ENCODE results near the gene CMKLR1. TPM values are rescaled to one million over a fixed set of nuclear protein-coding genes. Genes with fewer than 3 reads are reported as not detected.

The CMKLR1 gene
- total and polyA plus RNA-seq, 9 of the 15 experiments (the other 6 are each of a cell fraction or from before 2014, with no cell fraction given) = 0.11 to 1.4 (median 0.20) TPM

DNA sequence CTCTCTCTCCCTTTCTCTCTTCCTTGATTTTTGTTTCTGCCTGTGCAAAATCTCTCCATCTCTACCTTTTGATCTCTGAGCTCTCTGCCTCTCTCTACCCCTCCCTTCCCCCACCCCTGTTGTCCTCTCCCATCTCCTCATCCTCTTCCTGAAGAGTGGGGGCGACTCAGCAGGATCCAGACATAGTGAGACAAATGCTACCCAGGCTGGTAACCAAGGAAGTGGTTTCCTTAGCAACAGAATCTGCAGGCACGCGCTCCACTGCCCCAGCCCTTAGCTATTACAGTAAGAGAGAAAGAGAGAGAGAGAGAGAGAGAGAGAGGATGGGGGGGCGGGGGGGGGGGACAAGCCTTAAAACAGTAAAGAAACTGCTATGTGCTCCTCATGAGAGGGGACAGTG, 85.6 kb downstream of the CMKLR1 start (continued):
- TF ChIP-seq, protein P1, sequence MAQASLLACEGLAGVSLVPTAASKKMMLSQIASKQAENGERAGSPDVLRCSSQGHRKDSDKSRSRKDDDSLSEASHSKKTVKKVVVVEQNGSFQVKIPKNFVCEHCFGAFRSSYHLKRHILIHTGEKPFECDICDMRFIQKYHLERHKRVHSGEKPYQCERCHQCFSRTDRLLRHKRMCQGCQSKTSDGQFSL (CRISPR knock-in tag; IDR thresholded peaks at IDR 0.05) = no peak
- TF ChIP-seq, protein P1 (tag; IDR thresholded peaks at IDR 0.05) = 0 out of 4 replicates have a peak, but pooled peaks of 1 of the 2 experiments have one; percentile 38

DNA sequence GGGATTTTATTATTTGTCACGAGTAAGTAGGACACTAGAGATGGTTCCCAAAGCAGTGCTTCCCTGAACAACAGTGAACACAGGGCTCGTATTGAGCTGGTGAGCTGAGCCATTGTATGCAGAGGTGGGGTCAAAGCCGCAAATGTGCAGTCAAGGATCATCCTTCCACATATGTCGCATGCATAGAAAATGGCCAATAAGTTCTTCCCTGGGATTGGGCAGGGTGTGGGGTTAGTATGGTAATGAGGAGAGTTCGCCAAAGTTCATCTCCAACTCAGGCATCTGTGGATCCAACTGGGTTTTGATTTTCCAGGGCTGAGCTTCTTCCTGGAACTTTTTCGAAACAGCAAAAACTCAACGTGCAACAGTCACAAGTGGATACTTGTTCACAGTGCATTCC, 86.6 kb downstream of the CMKLR1 start:
- H3K9me3 ChIP-seq (replicated peaks; ENCODE audit: control insufficient read depth, insufficient read depth, low read depth, low read length) = no peaks in the 10 kb centered on the region
- WGBS (ENCODE audit: insufficient coverage, low coverage, missing lambda C conversion rate) = under 1% methylated on average over 7 of the region's 7 CpGs
- H3K4me3 ChIP-seq = no peak overlapping the region
- no peak overlapping the region for H3K9ac ChIP-seq (ENCODE audit: insufficient read depth in 1 of 2, low read depth in 2 of 2, low read length in 2 of 2)
- H3K79me2 ChIP-seq (ENCODE audit: control insufficient read depth, insufficient read depth, low read length) = no peaks in the 10 kb centered on the region
- no peak for FAIRE-seq
- no peaks in the 10 kb centered on the region for H3K4me1 ChIP-seq (replicated peaks in 1 of 2; ENCODE audit: control insufficient read depth in 2 of 2, insufficient read depth in 2 of 2, low read length in 2 of 2)
- H3K4me2 ChIP-seq (ENCODE audit: insufficient read depth, low read length) = no peak overlapping the region
- peaks cover 3% of the 10 kb centered on the region; the same call in 1 of the 2 replicates for H4K20me1 ChIP-seq (replicated peaks; ENCODE audit: control insufficient read depth, insufficient read depth, low read length)
- no peak for ATAC-seq
- CTCF ChIA-PET (ENCODE audit: low intra/inter-chr PET ratio) = no interaction called here
- DNase-seq (ENCODE audit: extremely low read depth in 1 of 4, low spot score in 3 of 4) = no peak
- no peaks in the 10 kb centered on the region for H3K9me1 ChIP-seq (ENCODE audit: control insufficient read depth, insufficient read depth, low read length)
- peaks cover 5 to 24% of the 10 kb centered on the region in 2 experiments; a peak in 4 of 5 replicates for H3K27me3 ChIP-seq (ENCODE audit: control insufficient read depth in 2 of 2, insufficient read depth in 2 of 2, low read length in 2 of 2)
- no peaks in the 10 kb centered on the region for H3K36me3 ChIP-seq (ENCODE audit: control insufficient read depth, insufficient read depth, low read length)
- no peak overlapping the region for H3K27ac ChIP-seq (ENCODE audit: extremely low read depth, low read depth, low read length)
- intact Hi-C loops (cut with micrococcal nuclease) = no loop called here
- no TSS peak for BruUV-seq (replicated peaks)
- no peak overlapping the region for H2AFZ ChIP-seq (ENCODE audit: low read depth, low read length)
- POLR2A ChIA-PET = interaction anchor here (1.3 kb wide), 1 partner anchor 16 kb away, joined by 3 read pairs; no protein-coding TSS in a partner anchor
- in situ Hi-C loops (cut with MboI) = no loop called here
- TF ChIP-seq ZBTB34 (CRISPR knock-in tag; IDR thresholded peaks at IDR 0.05) = no peak
- TF ChIP-seq, protein P2, sequence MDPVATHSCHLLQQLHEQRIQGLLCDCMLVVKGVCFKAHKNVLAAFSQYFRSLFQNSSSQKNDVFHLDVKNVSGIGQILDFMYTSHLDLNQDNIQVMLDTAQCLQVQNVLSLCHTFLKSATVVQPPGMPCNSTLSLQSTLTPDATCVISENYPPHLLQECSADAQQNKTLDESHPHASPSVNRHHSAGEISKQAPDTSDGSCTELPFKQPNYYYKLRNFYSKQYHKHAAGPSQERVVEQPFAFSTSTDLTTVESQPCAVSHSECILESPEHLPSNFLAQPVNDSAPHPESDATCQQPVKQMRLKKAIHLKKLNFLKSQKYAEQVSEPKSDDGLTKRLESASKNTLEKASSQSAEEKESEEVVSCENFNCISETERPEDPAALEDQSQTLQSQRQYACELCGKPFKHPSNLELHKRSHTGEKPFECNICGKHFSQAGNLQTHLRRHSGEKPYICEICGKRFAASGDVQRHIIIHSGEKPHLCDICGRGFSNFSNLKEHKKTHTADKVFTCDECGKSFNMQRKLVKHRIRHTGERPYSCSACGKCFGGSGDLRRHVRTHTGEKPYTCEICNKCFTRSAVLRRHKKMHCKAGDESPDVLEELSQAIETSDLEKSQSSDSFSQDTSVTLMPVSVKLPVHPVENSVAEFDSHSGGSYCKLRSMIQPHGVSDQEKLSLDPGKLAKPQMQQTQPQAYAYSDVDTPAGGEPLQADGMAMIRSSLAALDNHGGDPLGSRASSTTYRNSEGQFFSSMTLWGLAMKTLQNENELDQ (CRISPR knock-in tag; IDR thresholded peaks at IDR 0.05; ENCODE audit: borderline replicate concordance) = no peak
- no peak for TF ChIP-seq HDAC6 (IDR thresholded peaks at IDR 0.05; ENCODE audit: low read depth, low read length)
- TF ChIP-seq ZNF282 (CRISPR knock-in tag; IDR thresholded peaks at IDR 0.05) = no peak
- no peak for TF ChIP-seq ZNF384 (IDR thresholded peaks at IDR 0.05; ENCODE audit: low read depth, low read length)
- no peak for TF ChIP-seq KAT2B (IDR thresholded peaks at IDR 0.05; ENCODE audit: low read depth, low read length)
- no peak for TF ChIP-seq HOMEZ (CRISPR knock-in tag; IDR thresholded peaks at IDR 0.05)
- no peak for TF ChIP-seq BCL6 (CRISPR knock-in tag; IDR thresholded peaks at IDR 0.05)
- TF ChIP-seq KHSRP (IDR thresholded peaks at IDR 0.05) = no peak
- TF ChIP-seq KAT7 (CRISPR knock-in tag; IDR thresholded peaks at IDR 0.05; ENCODE audit: borderline replicate concordance) = no peak
- TF ChIP-seq PRPF4 (IDR thresholded peaks at IDR 0.05; ENCODE audit: insufficient read depth, low read depth, low read length, poor library complexity, severe bottlenecking) = no peak
- TF ChIP-seq ZNF79 (CRISPR knock-in tag; IDR thresholded peaks at IDR 0.05; ENCODE audit: low read depth) = no peak
- no peak for TF ChIP-seq TAF7 (tag; IDR thresholded peaks at IDR 0.05)
- TF ChIP-seq ZNF165 (CRISPR knock-in tag; IDR thresholded peaks at IDR 0.05; ENCODE audit: borderline replicate concordance) = no peak

Measured in K562 (cell line).